HG02885 (cell line): Measurements from ENCODE around the gene HOMER2.
A peak's percentile ranks its signal among the peaks of the same experiment; 100 is the strongest.

Source experiments
- ATAC-seq: cut with Tn5 transposase; IDR thresholded peaks from one replicate; pipeline ENCODE4 v1.9.1; 2021; ENCODE audit warnings: mild to moderate bottlenecking; ENCODE audit not compliant: unreplicated experiment, poor library complexity

Gene HOMER2

DNA sequence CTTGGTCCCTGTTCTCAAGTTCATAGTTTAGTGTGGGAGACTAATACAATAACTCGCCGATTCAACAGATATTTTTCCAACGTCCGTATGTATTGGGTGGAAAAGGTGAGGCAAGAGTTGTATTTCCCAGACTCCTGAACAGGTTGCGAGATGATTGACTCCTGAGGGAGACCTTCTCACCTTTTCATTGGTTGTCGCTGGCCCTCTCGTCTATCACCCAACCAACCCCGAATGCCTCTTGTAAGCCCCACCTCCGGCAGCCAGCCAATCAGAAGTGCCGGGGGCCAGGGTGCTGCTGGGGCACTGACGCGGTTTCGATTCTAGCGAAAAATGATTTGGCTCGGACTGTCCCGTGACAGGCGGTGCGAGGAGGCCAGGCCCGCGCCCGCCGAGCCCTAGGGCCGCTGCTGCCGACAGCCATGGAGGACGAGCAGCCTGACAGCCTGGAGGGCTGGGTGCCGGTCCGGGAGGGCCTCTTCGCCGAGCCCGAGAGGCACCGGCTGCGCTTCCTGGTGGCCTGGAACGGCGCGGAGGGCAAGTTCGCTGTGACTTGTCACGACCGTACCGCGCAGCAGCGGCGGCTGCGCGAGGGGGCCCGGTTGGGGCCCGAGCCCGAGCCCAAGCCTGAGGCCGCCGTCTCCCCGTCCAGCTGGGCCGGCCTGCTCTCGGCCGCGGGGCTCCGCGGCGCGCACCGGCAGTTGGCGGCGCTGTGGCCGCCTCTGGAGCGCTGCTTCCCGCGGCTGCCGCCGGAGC is 143.0 kb downstream of the HOMER2 start, which contains the start of gene WHAMM:
TSS of gene WHAMM (plus strand) at position 321 of the 753 bp plus-strand sequence. CDS start at position 420, 99 bp downstream.
- ATAC-seq: peak; percentile 88

DNA sequence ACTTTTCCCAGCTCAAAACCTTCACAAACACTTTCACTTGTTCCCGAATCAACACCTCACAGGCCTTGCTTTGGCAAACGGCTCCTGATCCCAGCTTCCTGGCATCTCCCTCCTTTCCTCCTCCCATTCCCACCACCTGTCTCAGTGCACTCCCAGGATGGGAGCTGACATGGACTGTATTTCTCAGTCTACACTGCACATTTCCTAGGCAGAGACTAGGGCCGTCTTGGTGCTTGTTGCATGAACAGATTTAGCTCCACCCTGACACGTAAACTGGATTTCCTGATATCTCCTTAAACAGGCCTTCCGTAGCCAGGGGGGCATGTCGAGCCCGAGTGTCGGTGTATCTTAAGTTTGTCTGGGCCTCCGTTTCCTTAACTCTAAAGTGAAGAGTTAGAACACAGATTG is 143.9 kb downstream of the HOMER2 start:
- ATAC-seq: no peak

DNA sequence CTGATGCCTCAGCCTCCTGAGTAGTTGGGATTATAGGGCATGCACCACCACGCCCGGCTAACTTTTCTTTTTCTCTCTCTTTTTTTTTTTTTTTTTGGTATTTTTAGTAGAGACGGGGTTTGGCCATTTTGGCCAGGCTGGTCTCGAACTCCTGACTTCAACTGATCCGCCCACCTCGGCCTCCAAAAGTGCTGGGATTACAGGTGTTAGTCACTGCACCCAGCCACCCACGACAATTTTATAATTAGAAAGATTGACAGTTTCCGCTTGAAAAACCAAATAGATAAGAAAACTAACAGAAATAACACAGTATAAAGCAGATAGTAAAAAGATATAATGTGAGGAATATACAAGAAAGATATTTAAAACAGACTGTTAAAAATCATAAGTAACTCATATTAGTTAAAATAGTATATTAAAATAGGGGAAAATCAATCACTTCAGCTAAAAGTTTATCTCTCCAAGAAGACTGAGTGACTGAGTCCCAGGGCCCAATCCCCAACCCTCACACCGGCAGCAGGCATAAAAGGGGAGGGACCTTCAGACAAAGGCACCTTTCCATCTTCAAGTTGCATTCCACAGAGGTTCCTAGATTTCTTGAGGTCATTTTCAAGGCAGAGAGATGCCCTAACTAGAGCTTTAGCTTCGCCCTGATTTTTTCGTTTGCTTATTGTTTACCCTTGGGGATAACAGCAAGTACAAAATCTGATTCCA is 144.4 kb downstream of the HOMER2 start:
- ATAC-seq: no peak

DNA sequence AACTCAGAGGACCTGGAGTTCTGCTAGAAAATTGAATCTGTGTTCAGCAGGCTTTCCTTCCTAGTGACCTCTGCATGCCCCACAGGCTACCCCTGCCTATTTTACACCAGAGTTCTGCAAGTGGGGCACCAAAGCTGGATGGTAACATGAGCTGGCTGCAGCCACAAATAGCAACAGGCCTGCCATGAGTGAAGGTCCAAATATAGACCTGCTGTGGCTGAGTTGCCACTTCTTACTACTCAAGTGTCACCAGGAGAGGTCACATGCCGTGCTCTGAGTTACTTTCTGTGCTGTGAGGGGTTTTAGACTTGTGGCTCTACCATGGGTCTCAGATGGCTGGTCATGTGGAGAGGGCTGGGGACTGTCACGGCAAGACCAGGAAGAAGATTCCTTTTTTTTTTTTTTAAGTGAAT is 146.5 kb downstream of the HOMER2 start, which contains the start of gene FSD2:
TSS of gene FSD2 (minus strand) at position 76 of the 413 bp plus-strand sequence. CDS start 18,679 bp downstream, outside the sequence.
- peak; percentile 39 for ATAC-seq

DNA sequence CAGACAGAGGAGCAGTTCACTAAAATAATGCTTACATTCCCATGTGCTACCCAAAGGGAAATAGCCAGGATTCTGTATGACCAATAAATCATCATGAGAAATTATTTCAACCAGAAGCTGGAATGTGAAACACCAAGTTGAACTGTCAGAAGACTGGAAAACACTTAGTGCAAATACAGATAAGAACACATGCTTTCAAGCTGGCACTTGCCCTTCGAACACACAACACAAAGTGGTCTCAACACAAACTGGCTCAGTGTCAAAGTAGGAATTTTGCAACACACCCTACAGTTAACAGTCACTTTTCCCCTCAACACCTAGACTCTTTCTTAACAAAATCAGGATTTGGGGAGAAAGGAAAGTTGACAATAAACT is 148.0 kb downstream of the HOMER2 start:
- no peak for ATAC-seq

DNA sequence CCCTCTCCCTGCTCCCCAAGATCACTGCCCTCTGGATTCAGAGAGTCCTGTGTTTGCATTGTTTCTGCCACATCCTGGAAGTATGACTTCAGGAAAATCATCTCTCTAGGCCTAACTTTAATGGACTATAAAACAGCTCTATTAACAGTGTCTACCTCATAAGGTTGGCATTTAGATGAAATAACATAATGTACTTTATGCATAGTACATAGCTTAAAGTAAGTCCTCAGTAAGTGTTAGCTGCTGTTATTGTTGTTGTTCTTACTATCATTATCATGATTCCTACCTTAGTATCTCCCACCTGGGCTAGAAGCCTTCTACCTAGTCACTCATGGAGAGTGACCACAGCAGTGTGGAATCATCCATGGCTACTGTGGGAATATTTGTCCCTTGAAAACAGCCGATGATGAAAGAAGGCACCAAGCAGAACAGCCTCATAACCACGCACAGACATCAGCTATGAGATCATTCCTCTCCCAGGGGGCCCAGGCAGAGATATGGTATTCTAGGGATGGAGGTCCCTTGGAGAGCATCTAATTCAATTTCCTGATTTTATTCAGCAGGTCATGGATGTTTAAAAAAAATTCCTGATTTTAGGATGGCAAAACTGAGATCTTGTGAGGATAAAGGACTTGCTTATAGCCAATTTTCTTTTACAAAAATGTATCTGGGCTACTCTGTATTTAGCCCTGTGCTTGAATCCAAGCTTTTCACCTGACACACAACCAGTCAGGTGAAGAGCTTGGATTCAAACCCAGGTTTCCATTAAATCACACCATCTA is 148.5 kb downstream of the HOMER2 start:
- no peak for ATAC-seq

DNA sequence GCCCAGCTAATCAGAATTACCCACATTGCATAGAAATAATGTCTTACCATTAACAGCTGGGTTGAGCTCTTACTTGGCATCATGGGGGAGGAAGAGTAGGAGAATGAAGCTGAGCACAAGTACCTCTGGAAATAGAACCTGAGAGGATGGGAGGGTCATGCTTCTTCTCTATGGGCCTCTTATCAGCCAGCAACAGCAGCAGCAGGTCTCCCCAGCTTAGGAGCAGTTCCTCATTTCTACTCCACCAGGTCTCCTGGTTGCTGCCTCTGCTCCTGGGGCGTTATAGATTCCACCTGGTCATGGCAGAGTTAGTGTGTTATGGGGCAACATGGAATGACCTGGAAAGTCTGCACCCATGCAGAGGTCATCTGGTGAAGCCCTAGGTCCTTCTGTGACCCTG is 150.0 kb downstream of the HOMER2 start:
- ATAC-seq: no peak

DNA sequence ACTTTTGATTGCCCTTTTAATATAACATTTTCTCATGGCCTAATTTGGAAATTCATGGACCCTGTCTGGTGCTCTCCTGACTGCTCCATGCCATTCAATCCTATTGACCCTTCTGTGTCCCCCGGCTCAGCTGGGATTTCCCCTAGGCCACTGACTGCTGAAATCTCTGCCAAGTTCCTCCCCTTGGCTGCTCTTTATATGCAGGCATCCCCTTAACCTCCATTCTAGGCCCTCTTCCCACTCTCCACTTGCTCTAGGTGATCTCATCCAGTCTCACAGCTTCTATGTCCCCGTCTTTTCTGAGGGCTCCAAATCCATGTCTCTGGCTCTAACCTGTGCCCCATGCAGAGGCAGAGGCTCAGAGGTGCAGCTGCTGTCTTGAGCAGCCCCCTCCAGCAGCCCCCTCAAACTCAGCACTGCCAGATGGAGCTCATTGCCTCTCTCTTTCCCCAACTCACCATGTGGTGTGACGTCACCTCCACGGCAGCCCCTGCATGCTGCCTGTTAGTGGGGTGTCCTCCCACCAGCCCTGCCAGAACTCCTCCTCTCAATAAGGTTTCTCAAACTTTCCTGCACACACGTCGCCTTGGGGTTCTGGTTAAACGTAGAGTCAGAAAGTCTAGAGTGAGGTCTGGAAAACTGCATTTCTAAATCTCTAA is 153.2 kb downstream of the HOMER2 start:
- no peak for ATAC-seq
